ENCODE measurements around the gene PRIM1.

PRIM1 gene

GRCh38 chr12:56769868-56770267 lies 17.7 kb upstream of the PRIM1 start:
- DNase-seq (ENCODE audit: insufficient read length, low spot score) (no peak), FAIRE-seq (no peak)
- TF ChIP-seq, protein P1, sequence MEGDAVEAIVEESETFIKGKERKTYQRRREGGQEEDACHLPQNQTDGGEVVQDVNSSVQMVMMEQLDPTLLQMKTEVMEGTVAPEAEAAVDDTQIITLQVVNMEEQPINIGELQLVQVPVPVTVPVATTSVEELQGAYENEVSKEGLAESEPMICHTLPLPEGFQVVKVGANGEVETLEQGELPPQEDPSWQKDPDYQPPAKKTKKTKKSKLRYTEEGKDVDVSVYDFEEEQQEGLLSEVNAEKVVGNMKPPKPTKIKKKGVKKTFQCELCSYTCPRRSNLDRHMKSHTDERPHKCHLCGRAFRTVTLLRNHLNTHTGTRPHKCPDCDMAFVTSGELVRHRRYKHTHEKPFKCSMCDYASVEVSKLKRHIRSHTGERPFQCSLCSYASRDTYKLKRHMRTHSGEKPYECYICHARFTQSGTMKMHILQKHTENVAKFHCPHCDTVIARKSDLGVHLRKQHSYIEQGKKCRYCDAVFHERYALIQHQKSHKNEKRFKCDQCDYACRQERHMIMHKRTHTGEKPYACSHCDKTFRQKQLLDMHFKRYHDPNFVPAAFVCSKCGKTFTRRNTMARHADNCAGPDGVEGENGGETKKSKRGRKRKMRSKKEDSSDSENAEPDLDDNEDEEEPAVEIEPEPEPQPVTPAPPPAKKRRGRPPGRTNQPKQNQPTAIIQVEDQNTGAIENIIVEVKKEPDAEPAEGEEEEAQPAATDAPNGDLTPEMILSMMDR (IDR thresholded peaks at IDR 0.05; ENCODE audit: insufficient read depth, missing control alignments) = no peak

DNA sequence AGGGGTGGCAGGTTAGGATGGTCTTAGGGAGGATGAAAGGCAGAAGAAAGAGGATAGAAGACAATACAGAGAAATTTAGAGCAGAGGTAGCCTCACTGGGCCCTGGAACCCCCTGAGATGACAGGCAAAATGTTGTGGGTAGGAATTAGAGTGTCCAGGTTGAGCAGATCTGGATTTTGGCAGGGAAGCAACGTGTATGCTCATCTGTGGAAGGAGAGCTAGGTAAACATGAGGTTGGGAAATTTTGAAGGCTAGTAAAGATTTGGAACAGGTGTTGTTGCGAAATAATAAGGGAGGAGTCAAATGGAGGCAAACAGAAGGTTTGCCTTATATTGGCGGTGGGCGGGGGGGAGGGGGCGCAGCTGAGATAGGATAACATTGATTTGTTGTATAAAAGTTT lies 16.3 kb upstream of the PRIM1 start:
- FAIRE-seq (no peak), DNase-seq (ENCODE audit: insufficient read length, low spot score) (no peak)
- TF ChIP-seq, protein P1 (IDR thresholded peaks at IDR 0.05; ENCODE audit: insufficient read depth, missing control alignments) = no peak

GRCh38 chr12:56766535-56766934 lies 14.4 kb upstream of the PRIM1 start:
- DNase-seq (ENCODE audit: insufficient read length, low spot score) (no peak), FAIRE-seq (no peak)
- TF ChIP-seq, protein P1 (IDR thresholded peaks at IDR 0.05; ENCODE audit: insufficient read depth, missing control alignments) = no peak

GRCh38 chr12:56763753-56764657 lies 11.9 kb upstream of the PRIM1 start:
- FAIRE-seq = no peak
- TF ChIP-seq, protein P1 (IDR thresholded peaks at IDR 0.05; ENCODE audit: insufficient read depth, missing control alignments) = no peak
- no peak for DNase-seq (ENCODE audit: insufficient read length, low spot score)

- FAIRE-seq = no peak
- TF ChIP-seq, protein P1 (IDR thresholded peaks at IDR 0.05; ENCODE audit: insufficient read depth, missing control alignments) = no peak
- DNase-seq (ENCODE audit: insufficient read length, low spot score) = no peak
Observed at GRCh38 chr12:56761812-56762211, 9.7 kb upstream of the PRIM1 start.

GRCh38 chr12:56760460-56760859 lies 8.3 kb upstream of the PRIM1 start:
- no peak for FAIRE-seq
- TF ChIP-seq, protein P1 (IDR thresholded peaks at IDR 0.05; ENCODE audit: insufficient read depth, missing control alignments) = no peak
- DNase-seq (ENCODE audit: insufficient read length, low spot score) = no peak

DNA sequence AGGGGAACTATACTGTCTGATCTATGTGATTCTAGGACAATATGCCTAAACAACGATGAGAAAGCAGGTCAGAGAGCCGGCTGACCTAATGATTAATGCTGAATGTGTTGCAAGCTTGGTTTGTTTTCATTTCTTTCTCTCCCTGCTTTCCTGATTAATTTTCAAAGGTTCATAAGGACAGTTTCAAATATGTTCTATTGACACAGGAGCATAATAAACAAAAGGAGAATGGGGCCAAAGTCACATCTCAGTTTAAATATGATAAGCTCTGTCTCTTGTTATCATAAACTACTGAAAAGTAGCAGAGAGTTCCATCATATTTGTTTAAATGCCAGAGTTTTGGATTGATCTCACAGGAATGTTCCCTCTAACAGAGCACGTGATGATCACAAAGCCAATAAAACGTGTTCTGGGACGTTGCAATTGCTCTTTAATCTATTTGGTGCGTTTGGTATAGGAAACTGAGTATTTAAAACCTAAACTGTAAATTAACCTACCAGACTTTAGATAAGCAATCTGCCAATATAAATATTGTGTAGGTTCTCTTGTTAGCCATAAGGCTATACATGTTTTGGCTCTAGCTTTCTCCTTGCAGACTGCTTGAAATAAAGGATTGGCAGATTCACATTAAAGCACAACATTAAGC lies 7.3 kb upstream of the PRIM1 start:
- TF ChIP-seq, protein P1 (IDR thresholded peaks at IDR 0.05; ENCODE audit: insufficient read depth, missing control alignments) = no peak
- FAIRE-seq = no peak
- DNase-seq (ENCODE audit: insufficient read length, low spot score) = no peak
